Activated naive CD4-positive, alpha-beta T cell (primary cell): ENCODE data around the gene NRG3.

Source experiments
- DNase-seq, 4 experiments: peaks; one replicate each; lab custom pipeline; 2025; lab: John Stamatoyannopoulos, UW

Gene NRG3

GRCh38 chr10:82815680-82816079 is 940.7 kb downstream of the NRG3 start:
- DNase-seq: no peak

GRCh38 chr10:82817676-82818422 is 942.9 kb downstream of the NRG3 start:
- DNase-seq: no peak

- DNase-seq: no peak
Observed at GRCh38 chr10:82821043-82821442, 946.0 kb downstream of the NRG3 start.

- no peak for DNase-seq
Observed at GRCh38 chr10:82826132-82826531, 951.1 kb downstream of the NRG3 start.

- DNase-seq: no peak
Observed at GRCh38 chr10:82827901-82828300, 952.9 kb downstream of the NRG3 start.

GRCh38 chr10:82847242-82847641 is 972.2 kb downstream of the NRG3 start:
- no peak for DNase-seq

- no peak for DNase-seq
Observed at GRCh38 chr10:82850191-82850590, 975.2 kb downstream of the NRG3 start.

GRCh38 chr10:82856957-82857613 is 982.1 kb downstream of the NRG3 start:
- DNase-seq: no peak

GRCh38 chr10:82861889-82862288 is 986.9 kb downstream of the NRG3 start:
- DNase-seq: no peak

GRCh38 chr10:82865366-82865765 is 990.4 kb downstream of the NRG3 start:
- DNase-seq: no peak

GRCh38 chr10:82866424-82867020 is 991.5 kb downstream of the NRG3 start:
- DNase-seq: no peak

- DNase-seq: no peak
Observed at GRCh38 chr10:82867056-82867455, 992.1 kb downstream of the NRG3 start.

GRCh38 chr10:82874671-82875070 is 999.7 kb downstream of the NRG3 start:
- DNase-seq: no peak

- DNase-seq: no peak
Observed at GRCh38 chr10:82880776-82881290, 1005.8 kb downstream of the NRG3 start.

GRCh38 chr10:82882722-82883121 is 1007.7 kb downstream of the NRG3 start:
- DNase-seq: no peak

GRCh38 chr10:82883603-82884002 is 1008.6 kb downstream of the NRG3 start:
- DNase-seq: no peak

GRCh38 chr10:82887488-82887887 is 1012.5 kb downstream of the NRG3 start:
- DNase-seq: no peak

- no peak for DNase-seq
Observed at GRCh38 chr10:82888809-82889455, 1013.9 kb downstream of the NRG3 start.

- no peak for DNase-seq
Observed at GRCh38 chr10:82889728-82890127, 1014.7 kb downstream of the NRG3 start.

GRCh38 chr10:82890573-82890972 is 1015.6 kb downstream of the NRG3 start:
- DNase-seq: no peak

- no peak for DNase-seq
Observed at GRCh38 chr10:82908096-82908495, 1033.1 kb downstream of the NRG3 start.

- no peak for DNase-seq
Observed at GRCh38 chr10:82908751-82909150, 1033.8 kb downstream of the NRG3 start.

- DNase-seq: no peak
Observed at GRCh38 chr10:82910301-82910700, 1035.3 kb downstream of the NRG3 start.
